ENCODE data around the gene SMIM20. TPM values are rescaled to one million over a fixed set of nuclear protein-coding genes. Genes with fewer than 3 reads are reported as not detected.

The SMIM20 gene
- total and polyA plus RNA-seq, 12 donors: 27.4 to 48.5 (median 42.0) TPM

DNA sequence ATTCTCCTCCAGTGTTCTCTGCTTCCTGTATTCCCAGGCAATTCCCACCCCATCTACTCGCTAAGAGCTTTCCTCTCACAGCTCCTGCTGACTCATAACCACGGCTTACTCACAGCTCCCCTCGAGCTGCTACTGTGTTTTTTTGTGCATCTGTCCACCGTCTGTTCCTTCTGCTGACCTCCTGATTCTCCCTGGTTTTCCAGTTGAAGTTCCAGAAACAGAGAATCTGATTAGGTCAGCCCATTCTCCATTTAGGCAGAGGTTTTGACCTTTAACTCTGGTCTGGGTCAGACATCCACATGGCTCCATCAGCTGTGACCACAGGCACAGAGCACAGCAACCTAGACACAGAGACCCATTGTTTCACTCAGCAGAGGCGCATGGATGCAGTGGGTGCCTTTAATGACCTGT is 5.5 kb upstream of the SMIM20 start:
- peak in 3 of 8 donors; percentile 29 to 57 (median 45) for ATAC-seq
- WGBS, 2 donors: 55 to 69% methylated on average over 5 of the region's 5 CpGs
- Histone ChIP-seq H3K27me3 (no peaks in the 10 kb centered on the region), H3K36me3 (no peaks in the 10 kb centered on the region), H3K9me3 (no peaks in the 10 kb centered on the region), H3K4me1 (peaks cover 0 to 9% (median 6%) of the 10 kb centered on the region in 9 donors), H3K27ac (peak overlapping the region in 1 of 10 donors; percentile 50), H3K4me3 (no peak overlapping the region)
- no peak for DNase-seq
- intact Hi-C loops (cut with DNase I): no loop called here
- TF ChIP-seq, protein P1, sequence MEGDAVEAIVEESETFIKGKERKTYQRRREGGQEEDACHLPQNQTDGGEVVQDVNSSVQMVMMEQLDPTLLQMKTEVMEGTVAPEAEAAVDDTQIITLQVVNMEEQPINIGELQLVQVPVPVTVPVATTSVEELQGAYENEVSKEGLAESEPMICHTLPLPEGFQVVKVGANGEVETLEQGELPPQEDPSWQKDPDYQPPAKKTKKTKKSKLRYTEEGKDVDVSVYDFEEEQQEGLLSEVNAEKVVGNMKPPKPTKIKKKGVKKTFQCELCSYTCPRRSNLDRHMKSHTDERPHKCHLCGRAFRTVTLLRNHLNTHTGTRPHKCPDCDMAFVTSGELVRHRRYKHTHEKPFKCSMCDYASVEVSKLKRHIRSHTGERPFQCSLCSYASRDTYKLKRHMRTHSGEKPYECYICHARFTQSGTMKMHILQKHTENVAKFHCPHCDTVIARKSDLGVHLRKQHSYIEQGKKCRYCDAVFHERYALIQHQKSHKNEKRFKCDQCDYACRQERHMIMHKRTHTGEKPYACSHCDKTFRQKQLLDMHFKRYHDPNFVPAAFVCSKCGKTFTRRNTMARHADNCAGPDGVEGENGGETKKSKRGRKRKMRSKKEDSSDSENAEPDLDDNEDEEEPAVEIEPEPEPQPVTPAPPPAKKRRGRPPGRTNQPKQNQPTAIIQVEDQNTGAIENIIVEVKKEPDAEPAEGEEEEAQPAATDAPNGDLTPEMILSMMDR (IDR thresholded peaks at IDR 0.05): no peak

DNA sequence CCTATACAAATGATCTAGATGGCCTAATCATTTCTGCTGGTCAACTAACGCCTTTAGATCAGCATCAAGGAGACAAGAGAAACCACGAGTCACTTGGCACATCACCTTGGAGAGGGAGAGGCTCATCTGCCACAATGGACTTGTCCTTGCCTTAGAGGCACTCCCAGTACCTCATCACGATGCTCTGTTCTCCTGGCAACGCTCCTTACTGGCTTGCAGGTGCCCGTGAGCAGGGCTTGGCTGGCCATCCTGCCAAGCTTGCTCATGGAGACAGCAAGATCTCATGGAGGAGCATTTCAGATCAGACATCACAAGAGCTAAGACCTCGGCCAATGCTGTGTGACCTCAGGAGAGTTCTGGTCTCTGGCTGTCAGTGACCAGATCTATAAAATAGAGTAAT is 2.7 kb upstream of the SMIM20 start:
- no peak for DNase-seq

DNA sequence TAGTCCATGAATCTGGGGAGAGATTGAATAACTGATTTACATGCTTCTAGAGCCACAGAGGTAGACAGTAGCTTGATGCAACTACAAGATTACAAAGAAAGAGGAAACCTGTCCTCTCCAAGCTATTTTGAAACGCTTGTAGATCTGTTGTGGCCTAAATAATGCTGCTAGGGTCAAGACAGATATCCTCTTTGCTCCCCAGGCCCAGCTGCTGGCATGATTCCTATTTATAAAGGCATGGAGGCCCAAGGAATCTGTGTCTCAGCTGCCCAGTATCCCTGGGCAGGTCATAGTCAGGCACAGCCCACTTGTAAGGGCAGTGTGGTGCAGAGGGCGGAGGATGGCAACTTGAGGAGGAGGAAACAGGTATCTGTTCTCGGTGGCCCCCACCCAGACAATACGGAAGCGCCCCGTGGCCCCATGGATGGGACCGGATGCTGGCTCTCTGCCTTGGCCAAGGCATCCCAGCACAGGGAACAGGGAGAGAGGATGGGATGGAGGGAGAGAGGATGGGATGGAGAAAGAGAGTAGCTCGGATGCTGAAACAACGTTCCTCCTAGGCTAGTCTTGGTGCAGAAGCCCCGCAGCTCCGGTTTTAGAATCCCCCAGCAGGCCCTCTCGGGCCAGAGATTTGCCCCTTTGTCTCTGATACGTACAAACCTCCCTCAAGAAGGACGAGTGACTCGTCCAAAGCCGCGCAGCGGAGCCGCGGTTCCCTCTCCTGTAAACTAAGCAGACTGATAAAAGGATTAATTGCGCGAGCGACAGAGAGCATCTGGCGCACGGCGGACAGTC is 767 bp upstream of the SMIM20 start:
- DNase-seq (peak; percentile 30 to 35), ATAC-seq (peak; percentile 6 to 40 (median 25))
- Histone ChIP-seq H3K27me3 (no peaks in the 10 kb centered on the region), H3K27ac (peak overlapping the region in 9 of 10 donors; percentile 67 to 93 (median 86)), H3K4me3 (peak overlapping the region; percentile 26 to 83 (median 68)), H3K4me1 (peaks cover 0 to 26% (median 17%) of the 10 kb centered on the region in 9 donors), H3K9me3 (no peaks in the 10 kb centered on the region), H3K36me3 (peaks cover 0 to 3% (median 0%) of the 10 kb centered on the region in 9 donors)
- intact Hi-C loops (cut with DNase I): loop anchor here in 6 of 10 donors (2.0 to 10.0 kb wide), 4 partner anchors 50 to 412 kb away; partner anchors contain the start of genes SEL1L3 (in 4 of the 6) and RBPJ (in 2 of the 6)
- 7 to 9% methylated on average over 26 of the region's 26 CpGs for WGBS, 2 donors
- TF ChIP-seq, protein P1 (IDR thresholded peaks at IDR 0.05): no peak

More for the DNA sequence above, 2.7 kb upstream of the SMIM20 start:
- no peak for ATAC-seq
- no peaks in the 10 kb centered on the region for H3K9me3 ChIP-seq
- no peak overlapping the region for H3K27ac ChIP-seq
- 81 to 94% methylated on average over 6 of the region's 6 CpGs for WGBS, 2 donors
- no peak overlapping the region for H3K4me3 ChIP-seq
- H3K4me1 ChIP-seq: peaks cover 0 to 26% (median 17%) of the 10 kb centered on the region in 9 donors
- TF ChIP-seq, protein P1 (IDR thresholded peaks at IDR 0.05): no peak
- intact Hi-C loops (cut with DNase I): loop anchor here in 5 of 10 donors (5.0 to 10.0 kb wide), 3 partner anchors 49 to 413 kb away; partner anchors contain the start of genes SEL1L3 (in 3 of the 5) and RBPJ (in 2 of the 5)
- no peaks in the 10 kb centered on the region for H3K36me3 ChIP-seq
- no peaks in the 10 kb centered on the region for H3K27me3 ChIP-seq

DNA sequence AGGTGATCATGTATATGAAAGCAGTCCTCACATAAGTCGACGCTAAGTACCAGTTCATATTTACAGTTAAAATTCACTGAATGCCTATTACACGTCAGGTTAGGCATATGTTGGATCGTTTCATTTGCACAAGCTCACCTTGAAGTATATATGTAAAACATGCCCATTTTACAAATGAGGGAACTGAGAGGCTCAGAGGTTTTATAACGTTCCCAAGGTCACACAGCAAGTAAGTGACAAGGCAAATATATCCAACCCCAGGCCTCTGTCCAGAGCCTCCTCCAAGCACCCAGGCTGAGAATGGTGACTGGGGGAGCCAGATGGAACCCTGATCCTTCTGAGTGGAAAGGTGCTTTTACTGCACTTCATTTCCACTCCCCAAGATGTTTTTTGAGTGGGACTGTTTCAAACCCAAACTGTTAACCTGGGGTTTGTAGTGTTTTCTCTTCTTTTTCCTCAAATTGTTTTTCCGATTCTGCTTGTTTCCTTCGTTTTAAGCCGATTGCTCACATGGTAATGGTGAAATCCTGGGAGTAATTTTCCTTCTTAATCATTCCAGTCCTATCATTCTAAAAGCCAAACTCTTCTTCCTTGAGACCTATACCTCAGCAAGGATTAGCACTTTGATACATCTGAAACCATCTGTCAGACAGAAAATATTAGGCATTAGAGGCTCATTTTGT is 791 bp downstream of the SMIM20 start:
- no peak for ATAC-seq
- peak overlapping the region in 9 of 10 donors; percentile 71 to 93 (median 86) for H3K27ac ChIP-seq
- H3K4me1 ChIP-seq: peaks cover 0 to 30% (median 17%) of the 10 kb centered on the region in 9 donors
- DNase-seq: no peak
- WGBS, 2 donors: 53 to 56% methylated on average over 8 of the region's 8 CpGs
- TF ChIP-seq, protein P1 (IDR thresholded peaks at IDR 0.05): no peak
- H3K4me3 ChIP-seq: peak overlapping the region; percentile 29 to 83 (median 68)
- H3K36me3 ChIP-seq: peaks cover 0 to 3% (median 0%) of the 10 kb centered on the region in 9 donors
- intact Hi-C loops (cut with DNase I): loop anchor here in 5 of 10 donors (5.0 to 10.0 kb wide), 3 partner anchors 53 to 410 kb away; partner anchors contain the start of genes SEL1L3 (in 4 of the 5) and RBPJ (in 2 of the 5)
- no peaks in the 10 kb centered on the region for H3K27me3 ChIP-seq
- H3K9me3 ChIP-seq: no peaks in the 10 kb centered on the region
